Liver (tissue), 9 donors: ENCODE measurements around the gene TMEM8B. TPM values are rescaled to one million over a fixed set of nuclear protein-coding genes. Genes with fewer than 3 reads are reported as not detected.

Experiments used
- DNase-seq: peaks from one replicate; pipeline ENCODE4 v3.0.0-alpha.2; 2017; ENCODE audit warnings: low spot score
- H3K27ac ChIP-seq, 2 donors: one replicate each; pipeline ENCODE4 v1.7.0; 2013; ENCODE audit warnings: inconsistent platforms in 2 of 2, low read length in 2 of 2, control low read depth in 1 of 2, low read depth in 1 of 2, mild to moderate bottlenecking in 1 of 2
- H3K27me3 ChIP-seq, 4 donors: one replicate each; pipeline versions ENCODE4 v1.6.1 to v1.7.0; 2013; ENCODE audit warnings: low read length in 3 of 4, inconsistent platforms in 1 of 4, mild to moderate bottlenecking in 1 of 4, moderate library complexity in 1 of 4; ENCODE audit not compliant: control insufficient read depth in 4 of 4, insufficient read depth in 4 of 4
- H3K36me3 ChIP-seq, 4 donors: one replicate each; pipeline versions ENCODE4 v1.6.1 to v1.7.0; 2013; ENCODE audit warnings: low read length in 3 of 4, mild to moderate bottlenecking in 3 of 4, low read depth in 1 of 4, moderate library complexity in 1 of 4; ENCODE audit not compliant: control insufficient read depth in 4 of 4, insufficient read depth in 3 of 4
- H3K4me1 ChIP-seq, 4 donors: one replicate each; pipeline versions ENCODE4 v1.6.1 to v1.7.0; 2013; ENCODE audit warnings: low read length in 3 of 4, mild to moderate bottlenecking in 3 of 4, moderate library complexity in 1 of 4; ENCODE audit not compliant: control insufficient read depth in 4 of 4, insufficient read depth in 4 of 4
- H3K4me3 ChIP-seq, 3 donors: one replicate each; pipeline versions ENCODE4 v1.6.1 to v1.7.0; 2013; ENCODE audit warnings: low read length in 3 of 3, control low read depth in 1 of 3, low read depth in 1 of 3, mild to moderate bottlenecking in 1 of 3
- H3K9ac ChIP-seq, 2 donors: one replicate each; pipeline ENCODE4 v1.7.0; 2013; ENCODE audit warnings: low read length in 2 of 2, mild to moderate bottlenecking in 2 of 2, moderate library complexity in 2 of 2, control low read depth in 1 of 2, low read depth in 1 of 2
- H3K9me3 ChIP-seq, 4 donors: one replicate each; pipeline versions ENCODE4 v1.6.1 to v1.7.0; 2013; ENCODE audit warnings: low read length in 3 of 4; ENCODE audit not compliant: control insufficient read depth in 4 of 4
- ATF3 ChIP-seq: IDR thresholded peaks from 2 replicates; pipeline ENCODE4 v1.6.1; 2016; ENCODE audit warnings: antibody characterized with exemption
- CTCF ChIP-seq: fragments of 150-350 bp; IDR thresholded peaks from 2 replicates; pipeline ENCODE4 v1.5.1; 2017; ENCODE audit warnings: improper control_type of control experiment, low read depth, low read length; ENCODE audit not compliant: missing input control
- EGR1 ChIP-seq, 2 donors: IDR thresholded peaks; 2 replicates each; pipeline ENCODE4 v1.6.1; 2016 to 2018; ENCODE audit warnings: antibody characterized with exemption in 2 of 2, low read depth in 2 of 2
- FOXA1 ChIP-seq: IDR thresholded peaks from 2 replicates; pipeline ENCODE4 v1.6.1; 2016; ENCODE audit warnings: antibody characterized with exemption
- FOXA2 ChIP-seq: IDR thresholded peaks from 2 replicates; pipeline ENCODE4 v1.6.1; 2016; ENCODE audit warnings: antibody characterized with exemption
- GABPA ChIP-seq, 2 donors: IDR thresholded peaks in 1 of 2; conservative IDR thresholded peaks in 1 of 2; 2 replicates each; pipeline ENCODE4 v1.6.1; 2016; ENCODE audit warnings: antibody characterized with exemption in 2 of 2, mild to moderate bottlenecking in 1 of 2, moderate library complexity in 1 of 2
- HNF4A ChIP-seq, 2 donors: conservative IDR thresholded peaks; 2 replicates each; pipeline ENCODE4 v1.6.1; 2016; ENCODE audit warnings: antibody characterized with exemption in 2 of 2, mild to moderate bottlenecking in 2 of 2
- HNF4G ChIP-seq: IDR thresholded peaks from 2 replicates; pipeline ENCODE4 v1.6.1; 2016; ENCODE audit warnings: antibody characterized with exemption
- JUND ChIP-seq, 2 donors: IDR thresholded peaks; 2 replicates each; pipeline ENCODE4 v1.6.1; 2016; ENCODE audit warnings: antibody characterized with exemption in 2 of 2
- MAX ChIP-seq: IDR thresholded peaks from 2 replicates; pipeline ENCODE4 v1.6.1; 2016; ENCODE audit warnings: antibody characterized with exemption
- RAD21 ChIP-seq, 2 donors: IDR thresholded peaks; 2 replicates each; pipeline ENCODE4 v1.6.1; 2016; ENCODE audit warnings: antibody characterized with exemption in 2 of 2, mild to moderate bottlenecking in 2 of 2
- REST ChIP-seq: IDR thresholded peaks from 2 replicates; pipeline ENCODE4 v1.6.1; 2016; ENCODE audit warnings: antibody characterized with exemption, mild to moderate bottlenecking
- RXRA ChIP-seq, 2 donors: IDR thresholded peaks; 2 replicates each; pipeline ENCODE4 v1.6.1; 2017 to 2018; ENCODE audit warnings: antibody characterized with exemption in 2 of 2, mild to moderate bottlenecking in 1 of 2
- SP1 ChIP-seq: IDR thresholded peaks from 2 replicates; pipeline ENCODE4 v1.6.1; 2018; ENCODE audit warnings: antibody characterized with exemption, mild to moderate bottlenecking
- TAF1 ChIP-seq: conservative IDR thresholded peaks from 2 replicates; pipeline ENCODE4 v1.6.1; 2016; ENCODE audit warnings: antibody characterized with exemption, mild to moderate bottlenecking
- WGBS: extraction: QIAGEN DNeasy Blood & Tissue Kit; methylation state at CpG from one replicate; pipeline ENCODE4 v1.1.7; 2013; 5-methylcytosine and 5-hydroxymethylcytosine counted together
- polyA plus RNA-seq, 2 donors: library from polyadenylated mRNA; stranded (reverse) in 1 of 2; unstranded in 1 of 2; fragments of 200-250 nt in 1 of 2; fragments of >200 nt in 1 of 2; fragmentation: Nextera tagmentation in 1 of 2; extraction: Ambion mirVana in 1 of 2; gene quantifications; one replicate each; pipeline versions ENCODE4 v1.2.1 to v1.2.3, GENCODE V29; 2013 to 2015
- total RNA-seq, 2 donors: library from RNA; depleted of rRNA; stranded (reverse); fragments of >200 nt; gene quantifications; one replicate each; pipeline ENCODE4 v1.2.3, GENCODE V29; 2014
- donor health status: healthy.
- donor health status: healthy.
- donor health status: healthy.
- donor health status: healthy.
- donor health status: healthy.

The TMEM8B gene
- total and polyA plus RNA-seq, 4 donors, result 1.1 to 5.4 (median 2.7) TPM

- no peak for DNase-seq
- H3K9ac ChIP-seq, result no peak overlapping the region
- WGBS, result 86% methylated on average over 8 of the region's 8 CpGs
- TF ChIP-seq RXRA (IDR thresholded peaks at IDR 0.05) (no peak), CTCF (no peak), RAD21 (IDR thresholded peaks at IDR 0.05) (no peak), REST (no peak), FOXA2 (no peak), JUND (IDR thresholded peaks at IDR 0.05) (no peak)
- H3K4me3 ChIP-seq, result no peak overlapping the region
- no peaks in the 10 kb centered on the region for H3K9me3 ChIP-seq
- no peaks in the 10 kb centered on the region for H3K36me3 ChIP-seq
- no peak overlapping the region for H3K27ac ChIP-seq
- H3K4me1 ChIP-seq, result no peaks in the 10 kb centered on the region
- peaks cover 0 to 5% (median 0%) of the 10 kb centered on the region in 4 donors for H3K27me3 ChIP-seq
Observed at GRCh38 chr9:35864695-35865255, 35.7 kb downstream of the TMEM8B start.

GRCh38 chr9:35867538-35867937 is 38.5 kb downstream of the TMEM8B start:
- Histone ChIP-seq H3K27ac (no peak overlapping the region), H3K27me3 (peaks cover 0 to 5% (median 0%) of the 10 kb centered on the region in 4 donors), H3K9me3 (no peaks in the 10 kb centered on the region), H3K4me3 (no peak overlapping the region), H3K36me3 (no peaks in the 10 kb centered on the region), H3K9ac (no peak overlapping the region), H3K4me1 (no peaks in the 10 kb centered on the region)
- TF ChIP-seq MAX (no peak), HNF4A (conservative IDR thresholded peaks at IDR 0.05) (no peak), JUND (IDR thresholded peaks at IDR 0.05) (no peak), TAF1 (no peak), FOXA1 (no peak), FOXA2 (no peak), CTCF (no peak), RAD21 (IDR thresholded peaks at IDR 0.05) (no peak), RXRA (IDR thresholded peaks at IDR 0.05) (no peak), HNF4G (no peak), GABPA (IDR thresholded peaks at IDR 0.05 in 1 of 2, conservative IDR thresholded peaks at IDR 0.05 in 1 of 2) (no peak), EGR1 (IDR thresholded peaks at IDR 0.05; ENCODE audit: low read depth in 2 of 2) (no peak), SP1 (no peak), ATF3 (no peak)
- no peak for DNase-seq
- 92% methylated on average over 4 of the region's 4 CpGs for WGBS
